SK-N-SH (cell line): ENCODE data around the gene JKAMP. TPM values are rescaled to one million over a fixed set of nuclear protein-coding genes. Genes with fewer than 3 reads are reported as not detected.
A peak's percentile ranks its signal among the peaks of the same experiment; 100 is the strongest.

Experiments
- CTCF ChIA-PET: fragments of 300-600, 350-600 bp; formaldehyde crosslinking; extraction: SDS; loops from one replicate; lab custom pipeline; 2021; lab: Yijun Ruan, JAX
- POLR2A ChIA-PET: fragments of 350-600 bp; sonication (Branson Sonifier 250); formaldehyde crosslinking; extraction: SDS; loops from one replicate; lab custom pipeline; 2020; ENCODE audit warnings: antibody characterized with exemption, inconsistent platforms; lab: Yijun Ruan, JAX
- DNase-seq: peaks from one replicate; pipeline ENCODE4 v3.0.0; 2012
- H2AFZ ChIP-seq: fragments of 200-600 bp; sonication (generic); 2 replicates; pipeline ENCODE4 v1.8.1; 2016; ENCODE audit warnings: antibody characterized with exemption, mild to moderate bottlenecking, low read depth
- H3F3A ChIP-seq: fragments of 200-600 bp; sonication (generic); replicated peaks from 2 replicates; pipeline ENCODE3; 2016; ENCODE audit warnings: antibody characterized with exemption, mild to moderate bottlenecking; ENCODE audit not compliant: insufficient read depth
- H3K27ac ChIP-seq, 2 experiments: fragments of 200-500 bp in 1 of 2; fragments of 200-600 bp in 1 of 2; sonication (Bioruptor generic) in 1 of 2; sonication (generic), shearing (Covaris generic) in 1 of 2; 2 replicates each; pipeline versions ENCODE4 v1.5.1 to v1.6.1; 2014 to 2016; ENCODE audit warnings: low read depth in 2 of 2, inconsistent platforms in 1 of 2, low read length in 1 of 2, mild to moderate bottlenecking in 1 of 2, mixed read lengths in 1 of 2
- H3K27me3 ChIP-seq: fragments of 200-600 bp; sonication (generic), shearing (Covaris generic); 2 replicates; pipeline ENCODE4 v1.6.1; 2016; ENCODE audit warnings: mixed run types; ENCODE audit not compliant: insufficient read depth
- H3K36me3 ChIP-seq, 2 experiments: fragments of 200-500 bp in 1 of 2; fragments of 200-600 bp in 1 of 2; sonication (Bioruptor generic) in 1 of 2; sonication (generic) in 1 of 2; replicated peaks in 1 of 2; 2 replicates each; pipeline versions ENCODE3 to v1.5.1; 2014 to 2016; ENCODE audit warnings: low read length in 1 of 2, mild to moderate bottlenecking in 1 of 2; ENCODE audit not compliant: insufficient read depth in 2 of 2, control insufficient read depth in 1 of 2
- H3K4me1 ChIP-seq, 2 experiments: fragments of 200-500 bp in 1 of 2; fragments of 200-600 bp in 1 of 2; sonication (Bioruptor generic) in 1 of 2; sonication (generic), shearing (Covaris generic) in 1 of 2; 2 replicates each; pipeline versions ENCODE4 v1.5.1 to v1.6.1; 2014 to 2016; ENCODE audit warnings: low read depth in 1 of 2, low read length in 1 of 2, mixed run types in 1 of 2; ENCODE audit not compliant: insufficient read depth in 2 of 2, control insufficient read depth in 1 of 2
- H3K4me2 ChIP-seq: fragments of 200-600 bp; sonication (generic), shearing (Covaris generic); 2 replicates; pipeline ENCODE4 v1.6.1; 2017; ENCODE audit warnings: mixed run types
- H3K4me3 ChIP-seq, 2 experiments: fragments of 200-500 bp in 1 of 2; fragments of 200-600 bp in 1 of 2; sonication (Bioruptor generic) in 1 of 2; sonication (generic), shearing (Covaris generic) in 1 of 2; 2 replicates each; pipeline versions ENCODE4 v1.5.1 to v1.8.1; 2014 to 2016; ENCODE audit warnings: low read depth in 2 of 2, inconsistent platforms in 1 of 2, low read length in 1 of 2, mild to moderate bottlenecking in 1 of 2, mixed read lengths in 1 of 2, moderate library complexity in 1 of 2
- H3K79me2 ChIP-seq: fragments of 200-600 bp; sonication (generic); 2 replicates; pipeline ENCODE4 v1.8.1; 2017; ENCODE audit warnings: mild to moderate bottlenecking; ENCODE audit not compliant: insufficient read depth
- H3K9ac ChIP-seq: fragments of 200-600 bp; sonication (generic); 2 replicates; pipeline ENCODE4 v1.6.1; 2017; ENCODE audit warnings: mixed run types
- H3K9me2 ChIP-seq: fragments of 200-600 bp; sonication (generic); 2 replicates; pipeline ENCODE4 v1.6.1; 2017; ENCODE audit warnings: mixed run types
- H3K9me3 ChIP-seq: fragments of 200-600 bp; sonication (generic); 2 replicates; pipeline ENCODE4 v1.6.1; 2017; ENCODE audit warnings: mixed run types, mild to moderate bottlenecking, moderate library complexity
- H4K20me1 ChIP-seq: fragments of 200-600 bp; sonication (generic); 2 replicates; pipeline ENCODE4 v1.6.1; 2017; ENCODE audit warnings: mild to moderate bottlenecking, mixed run types; ENCODE audit not compliant: insufficient read depth
- CTCF ChIP-seq: fragments of 200-600 bp; sonication (generic); IDR thresholded peaks from 2 replicates; pipeline ENCODE4 v1.6.1; 2017; ENCODE audit warnings: antibody characterized with exemption, mild to moderate bottlenecking, moderate library complexity
- GABPA ChIP-seq: IDR thresholded peaks from 2 replicates; pipeline ENCODE4 v1.4.0; 2012; ENCODE audit warnings: low read depth, mild to moderate bottlenecking
- JUND ChIP-seq: IDR thresholded peaks from 2 replicates; pipeline ENCODE4 v1.4.0; 2012
- MXI1 ChIP-seq: IDR thresholded peaks from 2 replicates; pipeline ENCODE4 v1.6.1; 2012; ENCODE audit warnings: mild to moderate bottlenecking, low read depth, low read length, improper control_type of control experiment
- RAD21 ChIP-seq: IDR thresholded peaks from 2 replicates; pipeline ENCODE4 v1.6.1; 2012; ENCODE audit warnings: mild to moderate bottlenecking, low read length
- SIN3A ChIP-seq: IDR thresholded peaks from 2 replicates; pipeline ENCODE4 v1.6.1; 2012; ENCODE audit warnings: low read depth, mild to moderate bottlenecking, low read length, moderate library complexity, borderline replicate concordance
- SMC3 ChIP-seq: IDR thresholded peaks from 2 replicates; pipeline ENCODE4 v1.6.1; 2012; ENCODE audit warnings: low read depth, low read length, improper control_type of control experiment
- ZBTB33 ChIP-seq: IDR thresholded peaks from 2 replicates; pipeline ENCODE4 v1.4.0; 2012; ENCODE audit warnings: low read depth, borderline replicate concordance
- WGBS: methylation state at CpG from one replicate; pipeline ENCODE4 v1.1.6; 2017; ENCODE audit warnings: low lambda C conversion rate; 5-methylcytosine and 5-hydroxymethylcytosine counted together
- polyA plus RNA-seq, 3 experiments: library from polyadenylated mRNA; depleted of rRNA; stranded (reverse); fragments of >200 nt; gene quantifications; 2 replicates each; pipeline ENCODE4 v1.2.3, GENCODE V29; 2012

JKAMP gene
- polyA plus RNA-seq, 1 of the 3 experiments (the other 2 are of a cell fraction): 95.4 TPM

GRCh38 chr14:59511916-59512575 lies 27.7 kb downstream of the JKAMP start:
- H4K20me1 ChIP-seq: no peaks in the 10 kb centered on the region
- no peaks in the 10 kb centered on the region for H3K9me2 ChIP-seq
- H3K27ac ChIP-seq: no peak overlapping the region
- no peaks in the 10 kb centered on the region for H3K36me3 ChIP-seq
- H3K4me1 ChIP-seq: peaks cover 0 to 2% of the 10 kb centered on the region in 2 experiments; a peak in 1 of 4 replicates
- no peaks in the 10 kb centered on the region; the same call in 1 of the 2 replicates for H3K27me3 ChIP-seq
- H3K9ac ChIP-seq: no peak overlapping the region
- no peaks in the 10 kb centered on the region for H3K79me2 ChIP-seq
- ChIA-PET POLR2A (no interaction called here), CTCF (interaction anchor here (0.7 to 8.0 kb wide), 34 partner anchors 9 to 412 kb away, joined by 3 to 198 read pairs (median 4); partner anchors contain the start of genes CCDC175, JKAMP and L3HYPDH)
- no peaks in the 10 kb centered on the region for H3F3A ChIP-seq
- TF ChIP-seq ZBTB33: no peak
- TF ChIP-seq RAD21: peak; percentile 53
- TF ChIP-seq SMC3: peak; percentile 51
- TF ChIP-seq MXI1: no peak
- peak; percentile 58 for TF ChIP-seq CTCF
- TF ChIP-seq GABPA: no peak
- peak; percentile 61 for DNase-seq
- no peaks in the 10 kb centered on the region for H3K9me3 ChIP-seq
- no peak overlapping the region for H2AFZ ChIP-seq
- H3K4me2 ChIP-seq: no peak overlapping the region
- H3K4me3 ChIP-seq: no peak overlapping the region; a peak in 1 of 4 replicates
- 61% methylated on average over 4 of the region's 4 CpGs for WGBS

- H3K4me1 ChIP-seq: no peaks in the 10 kb centered on the region
- no peak for DNase-seq
- no peaks in the 10 kb centered on the region for H3F3A ChIP-seq
- CTCF ChIA-PET: interaction anchor here (1.0 to 2.5 kb wide), 2 partner anchors 56 to 378 kb away, joined by 3 to 9 read pairs; partner anchors contain the start of gene CCDC175
- TF ChIP-seq SIN3A: no peak
- no peak for TF ChIP-seq JUND
- H3K9me2 ChIP-seq: no peaks in the 10 kb centered on the region
- H3K4me3 ChIP-seq: no peak overlapping the region
- H3K9me3 ChIP-seq: no peaks in the 10 kb centered on the region
- H4K20me1 ChIP-seq: no peaks in the 10 kb centered on the region
- no peak overlapping the region for H3K9ac ChIP-seq
- no peaks in the 10 kb centered on the region for H3K79me2 ChIP-seq
- H2AFZ ChIP-seq: no peak overlapping the region
- WGBS: 47% methylated on average over 3 of the region's 3 CpGs
- no peak overlapping the region for H3K27ac ChIP-seq
- H3K4me2 ChIP-seq: no peak overlapping the region
- no peaks in the 10 kb centered on the region for H3K27me3 ChIP-seq
- POLR2A ChIA-PET: no interaction called here
- no peaks in the 10 kb centered on the region for H3K36me3 ChIP-seq
These were observed 35.9 kb downstream of the JKAMP start for GRCh38 chr14:59520224-59520623.
